Stimulated activated CD4-positive, alpha-beta T cell treated with anti-CD3 and anti-CD28 coated beads, Interleukin-12 subunit alpha, Interleukin-12 subunit beta, amount 100 ng/mL, for 24 hours (primary cell): Measurements from ENCODE around the gene GNA14.
"Not testable (repeated sequence)": the region's sequence is repeated elsewhere in the genome, so short reads cannot be mapped to it uniquely, and the experiment has no call there.

Source experiments
- DNase-seq, 2 experiments: peaks; one replicate each; pipeline ENCODE4 v3.0.0-alpha.2; 2020; ENCODE audit warnings: low read depth in 2 of 2

The GNA14 gene

GRCh38 chr9:77489405-77490163 is 158.5 kb downstream of the GNA14 start:
- not testable (repeated sequence) for DNase-seq

GRCh38 chr9:77488439-77489126 is 159.5 kb downstream of the GNA14 start:
- DNase-seq, result no peak

- no peak for DNase-seq
Measured at GRCh38 chr9:77486968-77487367, 161.2 kb downstream of the GNA14 start.

- DNase-seq, result no peak
Measured at GRCh38 chr9:77486463-77486862, 161.7 kb downstream of the GNA14 start.

- peak in 1 of 2 experiments; percentile 34 for DNase-seq
Measured at GRCh38 chr9:77475641-77476473, 172.3 kb downstream of the GNA14 start.

GRCh38 chr9:77474936-77475335 is 173.2 kb downstream of the GNA14 start:
- no peak for DNase-seq

- DNase-seq, result no peak
Measured at GRCh38 chr9:77472646-77473045, 175.5 kb downstream of the GNA14 start.

- DNase-seq, result no peak
Measured at GRCh38 chr9:77471572-77471971, 176.6 kb downstream of the GNA14 start.

- DNase-seq, result no peak
Measured at GRCh38 chr9:77469515-77470231, 178.4 kb downstream of the GNA14 start.

GRCh38 chr9:77464661-77465060 is 183.5 kb downstream of the GNA14 start:
- no peak for DNase-seq

GRCh38 chr9:77463151-77463550 is 185.0 kb downstream of the GNA14 start:
- DNase-seq, result no peak

GRCh38 chr9:77462066-77462465 is 186.1 kb downstream of the GNA14 start:
- no peak for DNase-seq

- DNase-seq, result no peak
Measured at GRCh38 chr9:77460938-77461337, 187.2 kb downstream of the GNA14 start.

GRCh38 chr9:77457916-77458592 is 190.1 kb downstream of the GNA14 start:
- DNase-seq, result peak; percentile 17 to 60

GRCh38 chr9:77456829-77457437 is 191.2 kb downstream of the GNA14 start:
- DNase-seq, result peak; percentile 59 to 86

- peak in 1 of 2 experiments; percentile 45 for DNase-seq
Measured at GRCh38 chr9:77455312-77455927, 192.7 kb downstream of the GNA14 start.

GRCh38 chr9:77454663-77455062 is 193.5 kb downstream of the GNA14 start:
- DNase-seq, result no peak

- no peak for DNase-seq
Measured at GRCh38 chr9:77453825-77454647, 194.1 kb downstream of the GNA14 start.

- no peak for DNase-seq
Measured at GRCh38 chr9:77451507-77451906, 196.6 kb downstream of the GNA14 start.
